HEK293T (cell line): ENCODE results near the gene MUC5B.

ENCODE experiments used
- ARNT ChIP-seq: fragments of 450-650 bp; IDR thresholded peaks from 2 replicates; pipeline ENCODE4 v1.6.1; 2017; ENCODE audit warnings: mild to moderate bottlenecking
- BHLHE40 ChIP-seq: fragments of 450-650 bp; IDR thresholded peaks from 2 replicates; pipeline ENCODE4 v1.6.1; 2016; ENCODE audit warnings: mild to moderate bottlenecking, moderate library complexity, borderline replicate concordance
- ELF4 ChIP-seq: fragments of 450-650 bp; IDR thresholded peaks from 2 replicates; pipeline ENCODE4 v1.6.1; 2017; ENCODE audit warnings: antibody characterized with exemption
- FOXK2 ChIP-seq: fragments of 450-650 bp; IDR thresholded peaks from 2 replicates; pipeline ENCODE4 v1.6.1; 2016; ENCODE audit warnings: mild to moderate bottlenecking
- FOXM1 ChIP-seq: fragments of 450-650 bp; IDR thresholded peaks from 2 replicates; pipeline ENCODE4 v1.6.1; 2017; ENCODE audit warnings: mild to moderate bottlenecking, borderline replicate concordance
- HDGF ChIP-seq: fragments of 450-650 bp; IDR thresholded peaks from 2 replicates; pipeline ENCODE4 v1.6.1; 2017; ENCODE audit warnings: antibody characterized with exemption, borderline replicate concordance
- L3MBTL2 ChIP-seq: fragments of 450-650 bp; conservative IDR thresholded peaks from 2 replicates; pipeline ENCODE4 v1.6.1; 2016; ENCODE audit warnings: mild to moderate bottlenecking
- NFRKB ChIP-seq: fragments of 450-650 bp; IDR thresholded peaks from 2 replicates; pipeline ENCODE4 v1.6.1; 2016; ENCODE audit warnings: mild to moderate bottlenecking, moderate library complexity
- SP1 ChIP-seq: fragments of 450-650 bp; IDR thresholded peaks from 2 replicates; pipeline ENCODE4 v1.6.1; 2017
- SUZ12 ChIP-seq: fragments of 450-650 bp; IDR thresholded peaks from 2 replicates; pipeline ENCODE4 v1.6.1; 2016; ENCODE audit warnings: mild to moderate bottlenecking
- TARDBP ChIP-seq: fragments of 450-650 bp; IDR thresholded peaks from 2 replicates; pipeline ENCODE4 v1.6.1; 2016
- ZNF384 ChIP-seq: fragments of 450-650 bp; IDR thresholded peaks from 2 replicates; pipeline ENCODE4 v1.6.1; 2016

DNA sequence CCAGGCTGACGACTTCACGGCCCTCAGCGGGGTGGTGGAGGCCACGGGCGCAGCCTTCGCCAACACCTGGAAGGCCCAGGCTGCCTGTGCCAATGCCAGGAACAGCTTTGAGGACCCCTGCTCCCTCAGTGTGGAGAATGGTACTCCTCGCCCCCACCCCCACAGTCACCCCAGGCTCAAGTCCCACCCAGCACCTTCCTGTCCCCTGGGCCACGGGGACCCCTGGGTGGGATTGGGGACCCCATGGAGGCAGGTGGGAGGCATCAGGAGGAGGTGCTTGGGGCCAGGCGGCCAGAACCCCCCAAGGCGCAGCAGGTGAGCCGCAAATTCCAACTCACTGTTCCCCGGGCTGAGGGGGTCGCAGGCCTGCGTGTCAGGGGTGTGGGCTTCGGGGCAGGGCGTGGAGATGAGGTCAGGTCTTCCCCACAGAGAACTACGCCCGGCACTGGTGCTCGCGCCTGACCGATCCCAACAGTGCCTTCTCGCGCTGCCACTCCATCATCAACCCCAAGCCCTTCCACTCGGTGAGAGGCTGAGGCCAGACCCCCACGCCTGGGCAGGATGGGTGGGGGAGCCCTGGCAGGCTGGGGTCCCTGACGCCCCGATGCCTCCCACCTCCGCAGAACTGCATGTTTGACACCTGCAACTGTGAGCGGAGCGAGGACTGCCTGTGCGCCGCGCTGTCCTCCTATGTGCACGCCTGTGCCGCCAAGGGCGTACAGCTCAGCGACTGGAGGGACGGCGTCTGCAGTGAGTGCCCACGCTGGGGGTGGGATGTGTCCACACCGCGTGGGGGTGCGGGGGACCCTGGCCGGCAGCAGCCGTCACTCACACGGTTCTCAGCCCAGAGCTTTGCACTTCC, 9.4 kb downstream of the MUC5B start:
- TF ChIP-seq BHLHE40 (no peak), FOXM1 (no peak), SP1 (no peak), ARNT (no peak), TARDBP (no peak), FOXK2 (no peak), L3MBTL2 (no peak), ELF4 (no peak), ZNF384 (no peak), HDGF (no peak), SUZ12 (no peak), NFRKB (no peak)
